ENCODE data around the gene INSRR.

INSRR gene

GRCh38 chr1:156874142-156874541, 15.2 kb upstream of the INSRR start:
- no peak for DNase-seq

DNA sequence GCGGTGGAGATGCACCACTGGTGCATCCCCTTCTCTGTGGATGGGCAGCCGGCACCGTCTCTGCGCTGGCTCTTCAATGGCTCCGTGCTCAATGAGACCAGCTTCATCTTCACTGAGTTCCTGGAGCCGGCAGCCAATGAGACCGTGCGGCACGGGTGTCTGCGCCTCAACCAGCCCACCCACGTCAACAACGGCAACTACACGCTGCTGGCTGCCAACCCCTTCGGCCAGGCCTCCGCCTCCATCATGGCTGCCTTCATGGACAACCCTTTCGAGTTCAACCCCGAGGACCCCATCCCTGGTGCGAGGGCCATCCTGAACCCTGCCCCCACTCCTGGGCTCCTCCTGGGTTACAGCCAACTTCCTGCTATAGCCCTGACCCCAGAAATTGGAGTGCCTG, 14.7 kb upstream of the INSRR start:
- no peak for DNase-seq

DNA sequence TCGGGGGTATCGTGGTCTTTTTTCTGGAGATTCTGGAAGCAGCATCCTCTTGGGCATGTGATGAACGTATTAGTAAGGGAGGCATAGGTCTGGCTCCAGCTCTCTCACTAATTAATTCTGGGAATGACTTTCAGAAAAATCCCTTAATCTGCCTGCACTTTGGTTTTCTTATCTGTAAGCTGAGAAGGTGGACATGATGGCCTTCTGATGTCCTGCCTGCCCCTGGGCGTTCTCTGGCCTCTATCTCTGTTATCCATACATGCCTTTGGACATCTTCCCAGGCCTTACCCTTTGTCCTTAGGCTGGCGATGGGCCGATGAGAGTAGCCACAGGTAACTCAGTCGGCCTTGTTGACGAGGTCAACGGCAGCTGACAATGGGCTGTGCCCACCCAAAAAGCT, 10.5 kb upstream of the INSRR start:
- DNase-seq: no peak

DNA sequence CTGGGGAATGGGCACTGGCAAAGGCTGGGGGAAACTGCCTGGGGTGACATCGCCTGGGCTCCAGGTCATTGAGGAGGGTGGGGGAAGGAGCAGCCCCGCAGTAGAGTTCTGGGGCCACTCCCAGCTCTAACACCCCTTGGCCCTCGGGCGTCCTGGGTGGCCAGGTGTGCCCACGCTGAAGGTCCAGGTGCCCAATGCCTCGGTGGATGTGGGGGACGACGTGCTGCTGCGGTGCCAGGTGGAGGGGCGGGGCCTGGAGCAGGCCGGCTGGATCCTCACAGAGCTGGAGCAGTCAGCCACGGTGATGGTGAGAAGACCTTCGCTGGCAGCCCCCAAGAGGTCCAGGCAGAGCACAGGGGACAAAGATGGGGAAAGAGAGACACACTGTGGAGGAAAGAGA, 9.4 kb upstream of the INSRR start:
- no peak for DNase-seq

DNA sequence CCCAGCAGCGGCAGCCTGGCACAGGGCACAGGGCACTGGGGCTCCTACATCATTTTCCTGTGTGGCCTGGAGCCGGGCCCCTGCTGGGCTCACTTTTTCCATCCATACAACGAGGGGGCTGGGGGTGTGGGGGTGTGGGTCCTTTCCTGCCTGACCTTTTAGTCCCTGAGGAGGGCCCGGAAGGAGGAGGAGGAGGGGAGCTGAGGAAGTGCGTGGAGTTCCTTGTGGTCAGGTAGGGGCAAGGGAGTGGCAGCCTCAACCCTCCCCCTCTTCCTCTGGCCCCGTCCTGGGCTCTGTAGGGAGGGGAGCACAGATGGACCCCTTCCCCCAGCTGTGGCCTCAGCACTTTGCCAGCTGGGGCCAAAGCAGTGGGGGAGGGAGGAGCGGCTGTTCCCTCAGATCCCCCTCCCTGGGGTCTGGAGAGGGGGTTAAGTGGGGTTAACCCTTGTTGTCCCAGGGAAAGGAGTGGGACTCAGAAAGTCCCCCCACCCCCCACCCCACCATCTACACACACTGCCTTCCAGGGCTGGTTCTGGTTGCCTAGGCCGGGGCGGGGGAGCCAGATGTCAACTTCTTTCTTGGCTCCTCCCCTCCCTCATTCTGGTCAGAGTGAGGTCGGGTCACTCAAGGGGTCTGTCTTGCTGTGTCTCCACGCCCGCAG, 7.5 kb upstream of the INSRR start:
- DNase-seq: no peak

DNA sequence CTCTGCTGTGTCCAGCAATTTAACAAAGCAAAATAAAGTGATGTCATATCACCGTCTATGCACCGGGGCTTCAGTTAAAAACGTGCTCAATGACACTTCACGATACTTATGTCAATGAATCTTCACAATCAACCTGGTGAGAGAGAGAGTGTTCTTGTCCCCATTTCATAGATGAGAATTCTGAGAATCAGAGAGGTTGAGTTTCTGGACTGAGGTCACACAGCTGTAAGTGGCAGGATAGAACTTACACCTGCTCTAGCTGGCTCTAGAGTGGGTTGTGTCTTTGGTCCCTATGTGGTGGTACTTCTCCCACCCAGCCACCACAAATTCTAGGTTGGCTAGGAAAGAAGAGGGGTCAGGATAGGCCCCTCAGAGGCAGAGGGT, 6.9 kb upstream of the INSRR start:
- DNase-seq: no peak

DNA sequence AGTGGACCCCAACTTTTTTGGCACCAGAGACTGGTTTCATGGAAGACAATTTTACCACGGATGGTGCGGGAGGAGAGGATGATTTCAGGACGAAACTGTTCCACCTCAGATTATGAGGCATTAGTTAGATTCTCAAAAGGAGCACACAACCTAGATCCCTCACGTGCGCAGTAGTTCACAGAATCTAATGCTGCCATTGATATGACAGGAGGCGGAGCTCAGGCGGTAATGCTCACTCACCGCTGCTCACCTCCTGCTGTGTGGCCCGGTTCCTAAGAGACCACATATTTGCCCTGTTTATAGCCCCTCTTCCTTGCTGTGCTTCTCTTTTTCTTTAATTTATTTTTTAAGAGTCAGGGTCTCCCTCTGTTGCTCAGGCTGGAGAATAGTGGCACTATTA, 6.3 kb upstream of the INSRR start:
- no peak for DNase-seq

GRCh38 chr1:156864796-156865195, 5.9 kb upstream of the INSRR start:
- no peak for DNase-seq

DNA sequence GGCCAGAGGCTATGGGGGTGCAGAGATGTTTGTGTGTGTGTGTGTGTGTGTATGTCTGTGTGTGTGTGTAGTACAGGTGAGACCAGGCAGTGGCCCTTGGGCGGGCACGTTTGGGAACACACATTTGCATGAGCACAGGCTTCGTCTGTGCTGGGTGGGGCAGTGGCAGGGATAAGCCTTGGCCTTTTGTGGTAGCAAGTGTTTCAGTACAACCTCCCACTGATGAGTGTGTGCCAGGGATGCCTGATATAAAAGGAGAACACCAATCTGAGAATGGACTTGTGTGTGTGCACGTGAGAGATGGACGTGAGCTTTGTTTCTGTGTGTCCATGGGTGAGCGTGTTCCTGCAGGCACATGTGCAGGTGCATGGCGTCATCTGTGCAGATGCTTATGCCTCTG, 4.7 kb upstream of the INSRR start:
- no peak for DNase-seq

GRCh38 chr1:156862997-156863599, 4.2 kb upstream of the INSRR start:
- DNase-seq: no peak

DNA sequence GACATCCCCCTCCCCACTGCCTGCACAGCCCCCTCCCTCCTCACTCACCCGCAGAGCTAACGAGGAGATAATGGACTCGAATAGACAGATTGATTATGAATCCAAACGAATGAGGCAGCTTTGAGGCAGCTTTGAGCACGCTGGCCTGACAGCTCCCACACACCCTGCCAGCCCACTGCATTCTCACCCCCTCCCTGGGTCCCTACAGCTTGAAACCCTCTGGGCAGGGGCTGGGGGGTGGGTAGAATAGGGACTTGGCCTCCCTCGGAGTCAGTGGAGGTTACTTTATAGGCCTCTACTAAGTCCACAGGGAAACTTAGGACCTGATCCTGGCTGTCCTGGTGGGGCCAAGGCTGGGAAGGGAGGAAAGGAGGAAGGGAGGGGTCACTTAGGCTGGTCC, 3.7 kb upstream of the INSRR start:
- no peak for DNase-seq

DNA sequence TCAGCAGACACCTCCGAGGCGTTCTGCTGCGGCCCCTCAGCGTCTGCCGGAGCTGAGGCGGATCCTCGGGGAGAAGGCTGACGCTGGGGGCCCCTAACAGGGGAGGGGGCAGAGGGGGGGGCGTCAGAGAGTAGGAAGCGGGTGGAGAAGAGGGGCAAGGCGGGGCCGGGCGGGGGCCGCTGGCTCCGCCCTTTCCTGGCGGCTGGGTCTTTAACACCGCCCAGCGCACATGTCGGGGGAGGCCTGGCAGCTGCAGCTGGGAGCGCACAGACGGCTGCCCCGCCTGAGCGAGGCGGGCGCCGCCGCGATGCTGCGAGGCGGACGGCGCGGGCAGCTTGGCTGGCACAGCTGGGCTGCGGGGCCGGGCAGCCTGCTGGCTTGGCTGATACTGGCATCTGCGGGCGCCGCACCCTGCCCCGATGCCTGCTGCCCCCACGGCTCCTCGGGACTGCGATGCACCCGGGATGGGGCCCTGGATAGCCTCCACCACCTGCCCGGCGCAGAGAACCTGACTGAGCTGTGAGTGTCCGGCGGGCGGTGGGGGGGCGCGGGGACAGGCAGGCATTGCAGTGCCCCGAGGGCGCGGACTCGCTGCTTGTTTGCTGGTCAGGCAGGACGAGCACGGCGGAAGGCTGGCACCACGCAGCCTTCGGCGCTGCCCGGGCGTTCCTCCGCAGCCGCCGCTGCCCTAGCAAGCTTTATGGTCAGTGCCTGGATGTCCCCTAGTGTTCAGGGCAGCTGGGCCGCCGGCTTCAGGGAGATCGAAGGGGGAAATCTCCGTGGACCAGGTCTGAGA, 1.9 kb upstream of the INSRR start, which contains the start of gene NTRK1:
Gene NTRK1, plus strand, starts transcription at position 238 of the 796 bp plus-strand sequence. Its CDS starts 70 bp downstream, at position 308.
- DNase-seq: peak; percentile 28

DNA sequence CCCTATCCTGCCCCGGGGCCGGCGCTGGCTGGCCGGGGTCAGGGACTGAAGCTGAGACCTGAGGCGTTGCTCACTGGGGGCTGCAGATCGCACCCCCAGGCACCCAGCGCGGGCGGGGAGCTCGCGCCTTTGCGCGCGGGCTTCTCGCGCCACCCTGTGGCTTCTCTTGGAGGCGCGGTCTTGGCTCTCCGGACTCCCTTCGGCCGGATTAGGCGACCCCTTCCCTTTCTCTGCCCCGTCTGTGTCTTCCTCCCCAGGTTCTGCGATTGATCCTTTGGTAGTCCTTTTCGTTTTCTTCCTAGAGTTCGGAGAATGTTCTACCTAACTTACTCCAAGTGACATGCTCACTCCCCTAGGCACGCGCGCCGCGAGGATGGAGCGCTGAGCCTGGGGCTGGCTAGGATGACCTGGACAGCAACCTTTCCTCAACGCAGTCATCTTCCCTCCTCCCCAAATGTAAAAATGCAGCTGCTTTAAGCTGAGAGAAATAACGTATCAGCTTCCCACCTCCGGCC, 1.3 kb upstream of the INSRR start:
- DNase-seq: peak; percentile 35

DNA sequence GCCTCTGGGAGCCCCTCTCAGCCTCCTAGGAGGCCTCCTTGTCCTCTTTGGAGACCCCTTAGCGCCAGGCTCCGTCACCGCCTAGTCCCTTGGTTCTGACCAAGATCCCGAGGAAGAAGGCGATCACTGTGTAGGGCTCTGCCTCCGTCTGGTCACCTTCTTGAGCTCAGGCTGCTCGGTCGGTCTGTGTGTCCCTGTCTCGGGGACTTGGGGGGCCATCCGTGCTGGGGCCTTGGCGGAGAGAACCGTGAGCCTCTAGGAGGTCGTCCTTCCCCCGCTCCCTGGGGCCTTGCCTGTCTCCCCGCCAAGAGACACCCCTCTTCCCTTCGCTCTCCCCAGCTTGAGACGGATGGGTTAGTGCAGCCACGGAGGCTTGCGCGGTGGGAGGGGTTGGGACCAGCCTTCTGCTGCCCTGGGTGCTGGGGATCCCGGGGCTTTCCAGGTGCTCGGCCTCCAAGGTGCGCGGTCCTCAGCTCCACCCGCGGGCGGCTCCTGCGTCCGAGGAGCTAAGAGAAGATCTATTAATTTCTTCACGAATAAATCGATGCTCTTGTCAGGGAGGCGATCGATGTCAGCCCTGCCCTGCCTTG, 701 bp upstream of the INSRR start:
- DNase-seq: no peak

GRCh38 chr1:156858555-156858956, 361 bp downstream of the INSRR start:
- no peak for DNase-seq

GRCh38 chr1:156857532-156857931, 1.4 kb downstream of the INSRR start:
- no peak for DNase-seq

DNA sequence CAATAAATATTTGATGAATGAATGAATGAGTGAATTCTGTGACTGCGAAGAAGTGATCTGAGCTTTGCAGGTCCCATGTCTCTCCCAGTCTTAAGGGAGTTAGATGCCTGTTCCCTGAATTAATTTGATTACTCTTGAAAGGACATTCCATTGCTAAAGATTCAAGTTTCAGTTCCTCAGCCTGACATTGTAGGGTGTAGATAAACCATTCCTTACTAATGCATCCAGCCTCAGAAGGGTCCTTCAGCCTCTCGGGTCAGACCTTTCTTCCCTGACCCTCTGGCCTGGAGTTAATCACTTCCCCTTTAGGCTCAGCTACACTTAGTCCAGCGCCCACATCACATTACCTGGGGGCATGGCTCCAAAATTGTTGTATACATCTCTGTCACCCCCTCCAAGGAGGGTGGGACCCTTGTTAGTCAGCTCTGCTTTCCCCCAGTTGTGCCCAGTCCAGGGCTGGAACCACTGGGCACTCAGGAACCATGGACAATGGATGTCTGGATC, 2.6 kb downstream of the INSRR start:
- DNase-seq: no peak

DNA sequence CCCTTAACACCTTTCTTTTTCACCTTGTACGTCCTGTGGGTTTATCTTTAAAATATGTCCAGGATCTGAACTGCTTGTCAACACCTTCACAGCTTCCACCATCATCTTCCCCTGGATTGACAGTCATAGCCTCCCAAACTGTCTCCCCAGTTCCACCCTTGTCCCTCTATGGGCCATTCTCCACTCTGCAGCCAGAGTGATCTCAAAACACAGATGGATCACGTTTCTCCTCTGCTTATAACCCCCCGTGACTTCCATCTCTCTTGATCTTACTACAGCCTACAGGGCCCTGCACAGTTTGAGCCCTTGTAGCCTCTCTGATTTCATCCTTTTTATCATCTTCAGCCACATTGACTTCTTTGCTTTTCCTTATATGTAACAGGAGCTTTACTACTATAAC, 4.3 kb downstream of the INSRR start:
- no peak for DNase-seq

DNA sequence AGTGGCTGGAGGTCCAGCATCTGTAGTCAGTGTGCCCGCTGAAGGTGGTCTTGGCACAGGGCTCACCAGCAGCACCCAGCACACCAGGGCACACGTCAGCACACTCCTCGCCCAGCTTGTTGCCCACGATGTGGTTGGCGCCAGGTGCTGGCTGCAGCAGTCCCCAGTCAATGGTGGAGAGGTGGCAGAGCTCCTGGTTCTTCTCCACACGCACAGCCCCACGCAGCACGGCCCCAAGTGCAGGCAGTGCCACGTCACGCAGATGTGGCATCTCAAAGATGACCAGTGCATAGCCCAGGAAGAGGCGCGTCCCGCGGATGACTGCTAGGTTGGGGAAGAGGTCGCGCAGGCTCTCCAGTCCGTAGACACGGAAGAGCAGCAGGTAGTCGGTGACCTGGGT, 5.2 kb downstream of the INSRR start:
- no peak for DNase-seq

DNA sequence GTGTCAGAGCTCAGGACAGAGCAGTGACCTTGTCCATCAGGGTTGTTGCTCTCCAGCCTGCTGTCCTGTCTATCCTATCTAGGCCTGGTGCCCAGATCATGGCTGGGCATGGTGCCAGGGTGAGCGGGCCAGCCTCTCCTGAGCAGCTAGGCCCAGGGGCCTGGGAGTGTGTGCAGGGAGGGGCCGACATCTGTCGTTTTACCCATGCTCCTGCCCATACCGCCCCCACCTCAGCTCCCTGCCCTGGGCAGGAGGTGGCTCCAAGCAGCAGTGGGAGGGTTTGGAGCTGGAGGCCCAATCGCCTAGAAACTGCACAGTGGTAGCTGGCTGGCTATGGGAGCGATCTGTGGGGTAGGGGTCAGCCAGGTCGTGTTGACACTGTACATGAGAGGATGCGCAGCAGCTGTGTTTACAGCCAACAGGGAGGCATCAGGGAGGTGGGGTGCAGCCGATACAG, 6.5 kb downstream of the INSRR start:
- no peak for DNase-seq

DNA sequence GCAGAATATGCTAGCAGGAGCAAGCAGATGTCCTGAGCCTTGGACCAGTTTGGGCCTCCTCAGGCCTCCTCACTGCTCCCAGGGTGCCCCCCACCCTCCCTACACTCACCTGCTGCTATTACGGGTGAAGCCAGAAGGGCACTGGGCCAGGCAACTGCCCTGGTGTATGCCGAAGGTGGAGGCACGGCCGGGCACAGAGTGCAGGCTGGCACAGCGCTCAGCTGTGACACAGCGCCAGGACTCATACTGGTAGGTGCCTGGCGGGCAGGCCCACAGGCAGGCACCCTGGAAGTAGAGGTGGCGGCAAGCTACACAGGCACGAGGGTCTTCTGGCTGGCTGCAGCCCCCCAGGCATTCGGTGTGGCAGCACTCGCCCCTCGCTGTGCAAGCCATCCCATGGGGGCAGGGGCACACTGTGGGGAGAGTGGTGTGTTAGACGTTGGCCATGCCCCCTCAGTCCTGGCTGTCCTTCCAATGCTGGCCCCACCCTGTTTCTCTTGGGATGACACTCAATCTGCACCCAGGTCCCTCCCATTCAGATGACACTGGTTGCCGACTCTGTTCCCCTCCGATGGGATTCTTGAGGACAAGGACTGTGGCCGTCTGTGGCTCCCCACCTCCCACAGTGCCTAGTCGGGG, 7.0 kb downstream of the INSRR start:
- DNase-seq: no peak

- no peak for DNase-seq
Observed at GRCh38 chr1:156849151-156849496, 9.8 kb downstream of the INSRR start.
